ENCODE data around the gene ATP11B.
A peak's percentile ranks its signal among the peaks of the same experiment; 100 is the strongest.

Gene ATP11B

DNA sequence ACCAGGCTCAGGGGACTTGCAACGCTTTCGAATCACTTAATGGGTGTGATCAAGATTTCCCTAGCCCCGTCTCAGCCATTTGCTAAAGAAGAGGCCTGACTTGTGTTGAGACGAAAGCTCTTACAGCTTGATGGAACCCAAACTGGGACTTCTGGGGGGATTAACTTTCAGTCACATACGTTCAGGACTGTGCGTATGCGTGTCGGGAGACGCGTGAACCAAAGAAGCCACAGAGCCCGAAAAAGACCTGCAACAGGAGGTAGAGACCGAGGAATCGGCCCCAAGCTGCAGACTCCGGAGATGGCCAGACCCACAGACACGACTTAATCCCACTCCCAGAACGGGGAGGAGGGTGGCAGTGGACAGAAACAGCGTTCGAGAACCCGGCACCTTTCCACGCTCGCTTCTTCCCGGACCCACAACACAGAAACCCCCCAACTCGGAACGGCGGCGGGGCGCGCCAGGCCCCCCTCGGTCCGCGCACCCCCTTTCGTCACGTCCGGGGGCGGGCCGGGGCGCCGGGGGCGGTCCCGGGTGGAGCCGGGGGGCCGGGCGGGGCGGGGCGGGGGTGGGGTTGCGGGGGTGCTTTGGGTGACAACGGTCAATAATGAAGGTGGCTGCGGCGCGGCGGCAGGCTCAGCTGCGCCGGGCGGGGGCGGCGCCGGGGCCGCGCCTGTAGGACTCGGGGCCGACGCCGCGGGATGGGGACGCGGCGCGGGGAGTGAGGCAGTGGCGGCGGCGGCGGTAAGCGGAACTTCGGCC lies at the start of gene ATP11B:
Gene ATP11B (plus strand): TSS at position 604 of the 762 bp plus-strand sequence. CDS start 256 bp downstream, outside the sequence.
- DNase-seq, result peak; percentile 89 to 91

DNA sequence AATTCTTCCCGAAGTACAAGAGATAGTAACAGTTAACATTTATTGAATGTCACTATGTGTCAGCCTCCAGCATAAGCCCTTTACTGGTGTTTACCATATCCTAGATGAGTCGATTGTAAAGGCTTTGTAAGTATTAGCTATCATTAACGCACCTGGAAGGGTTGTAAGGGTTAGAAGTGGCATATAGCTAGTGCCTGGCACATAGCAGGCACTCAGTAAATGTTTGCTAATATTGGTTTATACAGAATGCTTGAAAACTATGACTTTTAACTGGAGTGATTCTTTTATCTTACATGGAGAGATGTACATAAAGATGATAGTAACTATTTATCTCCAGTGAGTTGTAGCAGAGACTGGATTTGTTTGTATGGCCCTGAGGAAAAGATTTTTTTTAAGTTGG lies 46.3 kb upstream of the ATP11B start:
- no peak for DNase-seq

GRCh38 chr3:182755308-182755707 lies 38.0 kb upstream of the ATP11B start:
- DNase-seq, result no peak

GRCh38 chr3:182755712-182756111 lies 37.6 kb upstream of the ATP11B start:
- DNase-seq, result no peak

DNA sequence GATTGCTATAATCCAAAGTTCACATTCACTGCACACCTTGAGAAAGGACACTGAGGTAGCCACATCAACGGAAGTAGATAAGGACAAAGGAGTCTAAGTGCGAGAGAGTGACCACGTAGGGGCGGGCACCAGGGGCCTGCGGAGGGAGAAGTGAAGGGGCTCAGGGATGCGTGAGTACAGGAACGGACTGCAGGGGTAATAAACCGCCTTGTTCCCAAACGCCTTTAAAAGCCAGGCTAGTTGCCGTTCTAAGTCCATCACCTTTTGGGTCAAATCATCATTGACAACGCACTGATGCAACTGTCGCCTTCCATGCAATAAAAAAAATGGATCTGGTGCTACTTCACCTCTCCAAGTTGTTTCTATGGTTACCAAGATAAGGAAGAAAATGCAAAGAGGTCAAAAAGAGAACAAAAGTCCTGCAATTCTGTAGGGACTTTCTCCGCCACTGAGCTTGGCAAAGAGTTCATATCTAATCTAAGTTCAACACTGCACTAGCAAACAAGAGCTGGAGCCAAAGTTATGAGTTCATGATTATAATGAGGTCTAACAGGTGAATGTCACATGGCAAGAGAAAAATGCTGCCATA lies 32.6 kb upstream of the ATP11B start:
- DNase-seq, result no peak

DNA sequence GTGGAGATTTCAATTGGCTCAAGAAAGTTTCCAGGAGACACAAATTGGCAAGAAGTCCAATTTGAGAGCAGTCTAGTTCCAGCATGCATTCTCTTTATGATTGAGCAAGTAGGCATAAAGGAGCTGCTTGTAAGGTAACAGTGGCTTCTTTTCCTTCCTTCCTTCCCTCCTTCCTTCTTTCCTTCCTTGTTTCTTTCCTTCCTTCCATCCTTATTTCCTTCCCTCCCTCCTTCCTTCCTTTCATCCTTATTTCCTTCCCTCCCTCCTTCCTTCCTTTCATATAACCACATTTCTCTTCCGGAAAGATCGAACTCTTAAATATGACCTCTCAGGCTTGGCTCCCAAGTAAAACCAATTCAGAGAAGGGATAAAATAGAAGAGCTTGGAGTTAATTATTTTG lies 29.4 kb upstream of the ATP11B start:
- no peak for DNase-seq

DNA sequence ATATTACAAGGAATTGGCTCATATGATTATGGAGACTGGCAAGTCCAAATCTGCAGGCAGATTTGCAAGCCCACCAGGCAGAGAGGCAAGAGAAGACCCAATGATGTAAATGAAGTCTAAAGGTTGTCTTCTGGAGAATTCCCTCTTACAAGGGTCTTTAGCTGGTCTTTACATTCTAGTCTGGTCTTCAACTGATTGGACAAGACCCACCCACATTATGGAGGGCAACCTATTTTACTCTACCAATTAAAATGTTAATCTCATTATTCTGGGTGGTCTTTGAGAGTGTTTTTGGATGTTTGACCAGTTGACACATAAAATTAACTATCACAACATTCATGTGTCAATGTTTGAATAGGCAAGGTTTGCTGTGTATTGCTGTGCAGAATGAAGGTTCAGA lies 28.0 kb upstream of the ATP11B start:
- no peak for DNase-seq

DNA sequence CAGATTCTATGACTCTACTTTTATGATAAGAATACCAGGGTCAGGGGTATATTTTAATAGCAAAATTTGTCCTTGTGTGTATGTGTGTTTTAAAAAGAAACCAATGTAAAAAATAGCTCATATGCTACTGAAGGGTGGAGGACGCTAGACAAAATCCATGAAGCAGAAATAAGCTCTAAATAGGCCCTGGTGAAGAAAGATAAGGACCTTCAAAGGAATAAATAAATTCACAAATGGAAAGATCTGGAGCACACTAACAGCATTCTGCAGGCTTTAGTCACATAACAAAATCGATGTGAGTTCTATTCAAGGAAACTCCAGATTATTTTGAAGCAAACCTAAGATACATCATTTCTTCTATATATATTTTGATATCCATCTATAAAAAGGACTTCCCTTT lies 27.2 kb upstream of the ATP11B start:
- no peak for DNase-seq

- no peak for DNase-seq
Measured at GRCh38 chr3:182768413-182768812, 24.9 kb upstream of the ATP11B start.

GRCh38 chr3:182769673-182770072 lies 23.6 kb upstream of the ATP11B start:
- no peak for DNase-seq

DNA sequence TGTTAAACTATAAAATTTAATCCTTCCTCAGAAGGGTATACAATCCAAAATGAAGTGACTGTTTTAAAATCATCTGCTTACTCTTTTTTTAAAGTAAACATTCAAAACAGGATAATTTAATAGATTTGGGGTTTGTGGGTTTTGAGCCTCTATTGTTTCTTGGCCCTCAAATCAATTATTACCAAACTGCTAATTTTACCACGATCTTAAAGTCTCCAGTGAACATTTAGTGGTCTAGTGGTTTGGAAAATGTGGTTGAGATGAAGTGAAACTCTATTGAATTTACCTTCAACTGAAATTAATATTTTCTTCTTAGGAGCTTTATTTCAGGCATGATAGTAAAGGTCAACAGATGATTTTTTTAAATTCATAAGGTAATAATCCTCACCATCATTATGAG lies 11.2 kb upstream of the ATP11B start:
- no peak for DNase-seq

DNA sequence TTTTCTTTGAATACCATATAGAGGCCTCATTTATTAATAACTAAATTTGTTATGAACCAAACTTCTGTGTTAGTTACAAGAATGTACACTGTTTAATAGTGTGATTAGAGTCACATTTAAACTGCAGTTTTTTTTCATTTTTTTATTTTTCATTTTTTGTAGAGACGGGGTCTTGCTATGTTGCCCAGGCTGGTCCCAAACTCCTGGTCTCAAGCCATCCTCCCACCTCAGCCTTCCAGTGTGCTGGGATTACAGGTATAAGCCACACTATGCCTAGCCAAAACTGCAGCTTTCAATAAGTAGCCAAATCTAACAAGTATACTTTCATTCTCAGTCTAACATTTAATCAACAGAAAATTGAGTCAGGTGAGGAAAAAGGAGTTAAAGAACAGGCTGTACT lies 10.2 kb upstream of the ATP11B start:
- no peak for DNase-seq

DNA sequence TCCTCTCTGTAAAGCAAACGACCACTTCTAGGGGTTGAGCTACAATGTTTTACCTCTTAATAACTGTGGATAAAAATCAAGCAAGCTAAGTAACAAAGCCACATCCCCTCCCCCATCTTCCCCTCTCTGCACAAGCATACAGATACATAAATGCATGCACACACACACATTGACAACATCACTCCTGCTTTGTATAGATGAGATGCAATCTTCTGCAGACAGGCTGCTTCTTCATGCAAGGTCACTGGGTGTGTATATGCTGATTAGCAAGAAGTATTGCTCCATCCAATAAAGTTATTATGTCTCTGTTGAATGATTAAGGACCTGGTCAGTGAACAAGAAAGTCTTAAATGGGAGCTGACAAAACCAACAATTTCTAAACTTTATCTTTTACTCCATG lies 8.8 kb upstream of the ATP11B start:
- no peak for DNase-seq

GRCh38 chr3:182785142-182785541 lies 8.2 kb upstream of the ATP11B start:
- DNase-seq, result no peak

DNA sequence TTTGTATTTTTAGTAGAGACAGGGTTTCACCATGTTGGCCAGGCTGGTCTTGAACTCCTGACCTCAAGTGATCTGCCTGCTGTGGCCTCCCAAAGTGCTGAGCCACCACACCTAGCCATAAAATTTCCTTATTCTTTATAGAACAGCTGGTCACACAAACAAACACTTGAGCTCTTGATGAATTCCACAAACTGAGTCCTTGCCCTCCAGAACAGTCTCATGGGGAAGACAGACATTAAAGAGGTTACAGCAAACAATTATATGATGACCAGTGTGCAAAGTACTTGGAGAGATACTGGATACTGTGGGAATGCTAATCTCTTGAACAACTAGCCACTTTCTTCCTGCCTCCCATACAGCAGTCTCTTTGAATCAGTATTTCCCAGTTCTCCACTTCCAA lies 7.5 kb upstream of the ATP11B start:
- DNase-seq, result no peak

DNA sequence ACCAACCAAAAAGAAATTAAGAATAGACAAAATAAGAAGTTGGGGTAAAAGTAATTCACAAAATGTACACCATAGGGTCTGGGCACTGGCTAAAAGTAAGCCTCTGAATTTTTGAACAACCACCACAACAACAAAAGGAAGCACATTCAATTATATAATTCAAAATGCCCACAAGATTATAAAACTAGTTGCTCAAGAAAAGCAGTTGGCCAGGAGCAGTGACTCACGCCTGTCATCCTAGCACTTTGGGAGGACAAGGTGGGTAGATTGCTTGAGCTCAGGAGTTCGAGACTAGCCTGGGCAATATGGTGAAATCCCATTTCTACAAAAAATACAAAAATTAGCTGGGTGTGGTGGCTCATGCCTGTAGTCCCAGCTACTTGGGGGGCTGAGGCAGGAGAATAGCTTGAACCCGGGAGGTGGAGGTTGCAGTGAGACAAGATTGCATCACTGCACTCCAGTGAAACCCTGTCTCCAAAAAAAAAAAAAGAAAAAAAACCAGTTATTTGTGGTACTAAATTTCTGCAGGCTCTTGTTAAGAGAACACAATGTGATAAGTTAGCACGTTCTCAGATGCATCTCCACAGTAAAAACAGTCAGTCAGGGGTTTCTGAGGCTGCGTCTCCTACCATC lies 6.6 kb upstream of the ATP11B start:
- no peak for DNase-seq

- DNase-seq, result no peak
Measured at GRCh38 chr3:182787302-182788036, 5.8 kb upstream of the ATP11B start.

GRCh38 chr3:182789371-182789770 lies 3.9 kb upstream of the ATP11B start:
- no peak for DNase-seq

- DNase-seq, result no peak
Measured at GRCh38 chr3:182790612-182791011, 2.7 kb upstream of the ATP11B start.

DNA sequence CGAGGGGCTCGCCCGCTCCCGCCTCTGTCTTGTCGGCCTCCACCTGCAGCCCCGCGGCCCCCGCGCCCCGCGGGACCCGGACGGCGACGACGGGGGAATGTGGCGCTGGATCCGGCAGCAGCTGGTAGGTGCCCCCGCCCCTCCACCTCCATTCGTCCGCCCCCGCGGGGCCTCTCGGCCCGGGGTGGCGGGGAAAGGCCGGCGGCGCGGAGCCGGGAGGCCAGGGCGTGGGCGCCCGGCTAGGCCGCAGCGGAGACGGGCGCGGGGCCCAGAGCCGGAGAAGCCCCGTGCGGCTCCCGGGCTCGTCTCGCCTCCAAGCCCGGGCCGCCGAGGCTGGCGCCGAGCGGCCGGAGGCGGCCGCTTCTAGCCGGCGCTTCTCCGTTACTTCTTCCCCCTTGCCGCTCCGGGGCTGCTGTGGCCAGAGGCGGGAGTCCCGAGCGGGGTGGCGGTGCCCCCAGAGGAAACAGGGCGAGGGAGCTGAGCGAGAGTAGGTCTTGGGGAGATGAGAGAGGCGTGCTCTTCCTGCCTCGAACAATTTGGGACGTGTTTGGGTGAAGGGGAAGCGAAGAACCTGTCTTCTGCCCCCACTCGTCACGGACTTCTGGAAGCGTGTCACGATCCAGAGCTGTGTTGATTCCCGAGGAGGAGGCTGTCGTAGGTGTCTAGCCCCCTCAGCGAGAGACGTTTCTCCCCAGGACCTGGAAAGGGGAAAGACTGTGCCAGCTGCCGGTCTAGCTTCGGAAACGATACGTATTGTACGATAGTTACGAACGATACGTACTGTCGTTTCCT lies 555 bp downstream of the ATP11B start:
- DNase-seq, result peak; percentile 59 to 84

GRCh38 chr3:182794455-182795388 lies 1.4 kb downstream of the ATP11B start:
- no peak for DNase-seq

DNA sequence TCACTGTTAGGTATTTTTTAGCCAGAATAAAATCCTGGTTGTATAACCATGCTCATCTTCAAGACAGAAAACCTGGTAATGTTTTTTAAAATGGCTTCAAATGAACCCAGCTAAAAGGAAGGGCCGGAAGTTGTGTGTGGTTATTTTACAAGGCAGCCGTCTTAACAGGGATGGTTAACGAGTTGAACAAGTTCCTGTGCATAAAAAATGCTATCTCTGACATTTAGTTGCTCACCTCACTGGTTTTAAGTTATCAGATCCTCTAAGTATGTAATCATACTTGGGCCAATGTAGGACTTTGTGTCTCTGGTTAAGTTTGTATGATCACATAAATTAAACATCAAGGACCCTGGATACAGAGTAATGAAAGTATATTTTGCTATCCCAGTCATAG lies 2.1 kb downstream of the ATP11B start:
- no peak for DNase-seq
